Kidney (tissue), 14 donors: Measurements from ENCODE around the gene GALNT18. TPM values are rescaled to one million over a fixed set of nuclear protein-coding genes. Genes with fewer than 3 reads are reported as not detected.

Experiments
- DNase-seq, 5 donors: peaks; one replicate each; pipeline ENCODE4 v3.0.0-alpha.2; 2013 to 2020
- FAIRE-seq: peaks from 2 replicates; lab custom pipeline; 2012; peaks lifted over from hg19 to GRCh38; lab: Jason Lieb, UNC
- H3K27ac ChIP-seq, 2 donors: one replicate each; pipeline ENCODE4 v1.7.0; 2013; ENCODE audit warnings: low read depth in 2 of 2, low read length in 2 of 2, inconsistent platforms in 1 of 2
- H3K27me3 ChIP-seq: one replicate; pipeline ENCODE4 v1.7.1; 2013; ENCODE audit warnings: low read length, inconsistent platforms; ENCODE audit not compliant: control insufficient read depth, insufficient read depth
- H3K36me3 ChIP-seq, 3 donors: one replicate each; pipeline versions ENCODE4 v1.7.0 to v1.7.1; 2013; ENCODE audit warnings: low read length in 3 of 3, control low read depth in 1 of 3, inconsistent platforms in 1 of 3; ENCODE audit not compliant: insufficient read depth in 3 of 3, control insufficient read depth in 2 of 3
- H3K4me1 ChIP-seq, 3 donors: one replicate each; pipeline versions ENCODE4 v1.7.0 to v1.7.1; 2013; ENCODE audit warnings: low read length in 3 of 3, inconsistent platforms in 1 of 3, low read depth in 1 of 3; ENCODE audit not compliant: control insufficient read depth in 2 of 3, insufficient read depth in 2 of 3
- H3K4me3 ChIP-seq, 3 donors: one replicate each; pipeline versions ENCODE4 v1.7.0 to v1.8.1; 2013; ENCODE audit warnings: low read length in 3 of 3, control low read depth in 1 of 3, inconsistent platforms in 1 of 3
- H3K9ac ChIP-seq, 3 donors: one replicate each; pipeline versions ENCODE4 v1.7.0 to v1.7.1; 2013; ENCODE audit warnings: low read length in 3 of 3, control low read depth in 1 of 3, inconsistent platforms in 1 of 3
- H3K9me3 ChIP-seq, 3 donors: one replicate each; pipeline versions ENCODE4 v1.7.0 to v1.7.1; 2013; ENCODE audit warnings: low read length in 3 of 3, control low read depth in 1 of 3, inconsistent platforms in 1 of 3; ENCODE audit not compliant: control insufficient read depth in 2 of 3, insufficient read depth in 1 of 3
- CTCF ChIP-seq: IDR thresholded peaks from 3 replicates; pipeline ENCODE4 v1.5.1; 2012; ENCODE audit warnings: mild to moderate bottlenecking, moderate library complexity, borderline replicate concordance; ENCODE audit not compliant: insufficient read depth; ENCODE audit errors: extremely low read depth
- intact Hi-C: fragments of 100-400 bp; cut with DNase I; formaldehyde crosslinking; loops from one replicate; pipeline ENCODE4 v1.11.1; 2022
- polyA plus RNA-seq: library from polyadenylated mRNA; stranded (reverse); fragments of 350-450 nt; fragmentation: Illumina TruSeq; extraction: RNeasy Lipid Tissue Mini Kit (QIAGEN cat#74804); gene quantifications from one replicate; pipeline ENCODE4 v1.2.3, GENCODE V29; 2014; ENCODE audit warnings: low read depth, low replicate concordance; ENCODE audit not compliant: insufficient read depth
- total RNA-seq: library from RNA; stranded (reverse); fragmentation: NEBNext Ultra II Directional; extraction: Animal tissue kit (Norgen Biotek cat#: 25700); gene quantifications from one replicate; pipeline ENCODE4 v1.2.1, GENCODE V29; 2021
- donor health status: control.
- donor health status: control.
- donor health status: control.
- donor health status: control.
- donor health status: control.
- donor health status: DM: yes; HTN: yes; CAD: no.
- donor health status: Normal renal cell carcinoma (clear cell type).

Gene GALNT18
- total and polyA plus RNA-seq, 2 donors from 2014 or later: 27.2 to 42.1 TPM

- intact Hi-C loops: no loop called here
- no peak for TF ChIP-seq CTCF
- DNase-seq: no peak
- no peaks in the 10 kb centered on the region for H3K4me1 ChIP-seq
- no peaks in the 10 kb centered on the region for H3K27me3 ChIP-seq
- H3K9me3 ChIP-seq: no peaks in the 10 kb centered on the region
- H3K4me3 ChIP-seq: no peak overlapping the region
- H3K36me3 ChIP-seq: no peaks in the 10 kb centered on the region
- H3K9ac ChIP-seq: no peak overlapping the region
- H3K27ac ChIP-seq: no peak overlapping the region
- no peak for FAIRE-seq
These were observed 371.3 kb downstream of the GALNT18 start for GRCh38 chr11:11250470-11250869.

- DNase-seq: no peak
- Histone ChIP-seq H3K9me3 (no peaks in the 10 kb centered on the region), H3K4me1 (peaks cover 6 to 14% (median 11%) of the 10 kb centered on the region in 3 donors), H3K36me3 (no peaks in the 10 kb centered on the region), H3K27me3 (no peaks in the 10 kb centered on the region), H3K4me3 (no peak overlapping the region), H3K9ac (no peak overlapping the region), H3K27ac (no peak overlapping the region)
- no peak for FAIRE-seq
- no peak for TF ChIP-seq CTCF
- intact Hi-C loops: no loop called here
These were observed 374.2 kb downstream of the GALNT18 start for GRCh38 chr11:11247576-11247975.

- FAIRE-seq (no peak), DNase-seq (no peak)
- no peaks in the 10 kb centered on the region for H3K27me3 ChIP-seq
- H3K4me1 ChIP-seq: peaks cover 6 to 14% (median 11%) of the 10 kb centered on the region in 3 donors
- H3K9ac ChIP-seq: no peak overlapping the region
- no peaks in the 10 kb centered on the region for H3K9me3 ChIP-seq
- no peak overlapping the region for H3K27ac ChIP-seq
- intact Hi-C loops: no loop called here
- H3K4me3 ChIP-seq: no peak overlapping the region
- H3K36me3 ChIP-seq: no peaks in the 10 kb centered on the region
- TF ChIP-seq CTCF: no peak
These were observed 374.7 kb downstream of the GALNT18 start for GRCh38 chr11:11247086-11247485.

- Histone ChIP-seq H3K4me3 (no peak overlapping the region), H3K9ac (no peak overlapping the region), H3K9me3 (no peaks in the 10 kb centered on the region), H3K4me1 (peaks cover 6 to 14% (median 11%) of the 10 kb centered on the region in 3 donors), H3K27me3 (no peaks in the 10 kb centered on the region), H3K36me3 (no peaks in the 10 kb centered on the region), H3K27ac (no peak overlapping the region)
- intact Hi-C loops: no loop called here
- no peak for DNase-seq
- TF ChIP-seq CTCF: no peak
- no peak for FAIRE-seq
These were observed 375.6 kb downstream of the GALNT18 start for GRCh38 chr11:11246166-11246565.
